Measurements from ENCODE around the gene PARD3.

The PARD3 gene

DNA sequence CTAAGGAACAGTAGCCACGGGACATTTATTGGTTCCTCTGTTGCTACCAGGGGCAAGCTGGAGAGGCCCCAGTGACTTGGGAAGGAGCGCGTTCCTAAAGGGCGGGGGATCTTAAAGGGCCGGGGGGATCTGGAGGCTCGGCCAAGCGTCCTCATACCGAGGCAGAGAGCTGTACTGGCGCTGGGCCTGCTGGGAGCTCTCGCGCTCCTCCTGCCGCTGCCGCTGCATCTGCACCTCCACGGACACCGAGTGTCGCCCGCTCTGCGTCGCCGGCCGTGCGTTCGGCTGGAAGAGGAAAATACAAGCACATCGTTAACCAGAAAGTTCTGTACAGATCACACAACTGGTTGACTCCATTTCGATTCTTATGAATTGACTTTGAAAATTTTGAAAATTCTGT, 695.6 kb downstream of the PARD3 start:
- TF ChIP-seq, protein P1, sequence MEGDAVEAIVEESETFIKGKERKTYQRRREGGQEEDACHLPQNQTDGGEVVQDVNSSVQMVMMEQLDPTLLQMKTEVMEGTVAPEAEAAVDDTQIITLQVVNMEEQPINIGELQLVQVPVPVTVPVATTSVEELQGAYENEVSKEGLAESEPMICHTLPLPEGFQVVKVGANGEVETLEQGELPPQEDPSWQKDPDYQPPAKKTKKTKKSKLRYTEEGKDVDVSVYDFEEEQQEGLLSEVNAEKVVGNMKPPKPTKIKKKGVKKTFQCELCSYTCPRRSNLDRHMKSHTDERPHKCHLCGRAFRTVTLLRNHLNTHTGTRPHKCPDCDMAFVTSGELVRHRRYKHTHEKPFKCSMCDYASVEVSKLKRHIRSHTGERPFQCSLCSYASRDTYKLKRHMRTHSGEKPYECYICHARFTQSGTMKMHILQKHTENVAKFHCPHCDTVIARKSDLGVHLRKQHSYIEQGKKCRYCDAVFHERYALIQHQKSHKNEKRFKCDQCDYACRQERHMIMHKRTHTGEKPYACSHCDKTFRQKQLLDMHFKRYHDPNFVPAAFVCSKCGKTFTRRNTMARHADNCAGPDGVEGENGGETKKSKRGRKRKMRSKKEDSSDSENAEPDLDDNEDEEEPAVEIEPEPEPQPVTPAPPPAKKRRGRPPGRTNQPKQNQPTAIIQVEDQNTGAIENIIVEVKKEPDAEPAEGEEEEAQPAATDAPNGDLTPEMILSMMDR (conservative IDR thresholded peaks at IDR 0.05), result no peak

DNA sequence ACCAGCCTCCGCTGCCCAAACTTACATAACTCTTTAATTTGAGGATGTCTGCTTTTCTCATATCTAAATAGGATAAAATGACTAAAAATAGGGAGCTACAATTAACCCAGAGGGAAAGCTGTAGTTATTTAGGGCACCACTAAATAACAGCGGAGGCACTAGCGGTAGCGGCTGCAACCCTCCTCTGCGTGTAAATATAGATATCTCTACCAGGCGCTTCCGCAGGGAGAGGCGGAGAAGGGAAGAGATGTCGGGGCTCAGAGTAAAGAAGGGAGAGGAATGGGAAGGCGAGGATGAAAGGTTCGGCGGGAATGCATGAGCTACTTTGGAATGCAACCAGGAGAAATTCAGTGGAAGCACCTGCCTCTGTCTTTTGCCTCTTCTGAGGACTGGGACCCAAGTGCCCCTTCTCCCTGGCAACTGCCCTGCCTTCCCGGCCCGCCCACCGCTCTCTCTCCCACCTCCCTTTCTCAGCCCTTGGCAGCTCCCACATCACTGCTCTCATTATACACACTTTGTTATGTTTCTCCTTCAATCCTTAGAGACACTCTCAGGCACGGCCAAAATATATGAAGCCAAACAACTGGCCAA, 698.3 kb downstream of the PARD3 start:
- H3K27ac ChIP-seq, result no peak overlapping the region
- TF ChIP-seq, protein P1 (conservative IDR thresholded peaks at IDR 0.05), result no peak

More for the DNA sequence above, 695.6 kb downstream of the PARD3 start:
- no peak overlapping the region for H3K27ac ChIP-seq

- no peak overlapping the region for H3K27ac ChIP-seq
- TF ChIP-seq, protein P1 (conservative IDR thresholded peaks at IDR 0.05), result no peak
Observed at GRCh38 chr10:34116220-34116641, 698.9 kb downstream of the PARD3 start.

- H3K27ac ChIP-seq, result no peak overlapping the region
- TF ChIP-seq, protein P1 (conservative IDR thresholded peaks at IDR 0.05), result no peak
Observed at GRCh38 chr10:34114914-34115313, 700.2 kb downstream of the PARD3 start.

DNA sequence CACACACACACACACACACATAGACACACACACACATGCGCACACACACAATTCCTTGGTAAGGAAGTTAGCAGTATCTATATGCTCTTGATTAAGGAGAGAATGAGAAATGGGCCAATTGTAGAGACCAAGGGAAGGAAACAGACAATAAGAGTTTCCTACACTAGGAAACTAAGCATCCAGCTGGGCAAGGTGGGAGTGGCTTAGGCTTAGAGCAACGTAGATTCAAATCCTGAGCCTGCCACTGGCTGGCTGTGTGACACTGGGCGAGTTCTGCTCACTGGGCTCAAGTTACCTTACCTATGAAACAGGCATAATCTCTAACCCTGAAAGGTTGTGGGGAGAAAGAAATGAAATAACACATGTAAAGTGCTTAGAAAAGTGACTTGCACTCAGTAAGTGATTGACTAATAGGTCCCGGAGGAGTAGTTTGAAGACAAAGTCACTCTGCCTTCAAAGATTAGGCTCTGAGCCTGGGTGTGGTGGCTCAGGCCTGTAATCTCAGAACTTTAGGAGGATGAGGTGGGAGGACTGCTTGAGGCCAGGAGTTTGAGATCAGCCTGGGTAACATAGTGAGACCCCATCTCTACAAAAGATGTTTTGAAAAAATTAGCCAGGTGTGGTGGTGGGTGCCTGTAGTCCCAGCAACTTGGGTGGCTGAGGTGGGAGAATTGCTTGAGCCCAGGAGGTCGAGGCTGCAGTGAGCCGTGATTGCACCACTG, 701.4 kb downstream of the PARD3 start:
- TF ChIP-seq, protein P1 (conservative IDR thresholded peaks at IDR 0.05), result no peak
- no peak overlapping the region for H3K27ac ChIP-seq

DNA sequence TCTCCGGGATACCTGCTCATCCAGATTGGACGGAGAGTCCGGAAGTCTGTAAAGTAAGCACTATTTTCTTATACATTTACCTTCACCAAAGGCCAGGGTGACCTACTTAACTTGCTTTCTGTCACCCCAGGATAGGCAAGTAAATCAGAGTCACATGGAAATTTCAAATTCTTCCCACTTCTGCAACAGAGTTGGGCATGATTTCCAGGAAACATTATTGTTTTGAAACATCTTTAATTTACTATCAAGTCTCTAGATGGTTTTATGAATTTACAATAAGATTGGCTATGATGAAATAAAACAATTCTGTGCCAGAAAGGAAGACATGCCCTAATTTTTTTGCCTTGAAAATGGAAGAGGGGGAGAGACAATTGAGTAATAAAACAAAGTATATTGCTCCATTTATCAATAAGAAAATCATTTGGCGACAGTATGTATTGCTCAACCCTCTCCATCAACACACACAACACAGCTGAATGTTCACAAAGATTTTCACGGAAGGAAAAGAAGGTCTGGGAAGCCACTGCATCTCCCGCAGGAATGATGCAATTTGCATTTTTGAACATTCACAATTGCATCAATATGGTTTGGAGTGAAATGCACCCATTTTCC, 702.8 kb downstream of the PARD3 start:
- no peak overlapping the region for H3K27ac ChIP-seq
- TF ChIP-seq, protein P1 (conservative IDR thresholded peaks at IDR 0.05), result no peak

- TF ChIP-seq, protein P1 (conservative IDR thresholded peaks at IDR 0.05), result no peak
- no peak overlapping the region for H3K27ac ChIP-seq
Observed at GRCh38 chr10:34111179-34111578, 703.9 kb downstream of the PARD3 start.
